Measurements from ENCODE around the gene PURB. TPM values are rescaled to one million over a fixed set of nuclear protein-coding genes. Genes with fewer than 3 reads are reported as not detected.
A peak's percentile ranks its signal among the peaks of the same experiment; 100 is the strongest.
"Not testable (repeated sequence)": the region's sequence is repeated elsewhere in the genome, so short reads cannot be mapped to it uniquely, and the experiment has no call there.

The PURB gene
- total and polyA plus RNA-seq, 5 experiments from 2014 or later, result 2.0 to 28.1 (median 3.2) TPM

- ATAC-seq (no peak), DNase-seq (no peak)
- Mint-ChIP-seq H3K9me3 (peaks cover 0 to 45% (median 2%) of the 10 kb centered on the region in 9 donors), H3K36me3 (peaks cover 0 to 4% (median 3%) of the 10 kb centered on the region in 3 donors), H3K4me1 (no peaks in the 10 kb centered on the region), H3K4me3 (no peak overlapping the region), H3K27ac (peak overlapping the region in 1 of 10 donors; percentile 47), H3K27me3 (no peaks in the 10 kb centered on the region)
- POLR2A ChIA-PET, result no interaction called here
Measured at GRCh38 chr7:44872787-44873186, 12.5 kb downstream of the PURB start.

- DNase-seq, ATAC-seq, POLR2A ChIA-PET, H3K36me3 Mint-ChIP-seq, H3K27ac Mint-ChIP-seq, H3K4me3 Mint-ChIP-seq, H3K4me1 Mint-ChIP-seq, H3K27me3 Mint-ChIP-seq: not testable (repeated sequence)
- H3K9me3 Mint-ChIP-seq, result peaks cover 0 to 39% (median 2%) of the 10 kb centered on the region in 9 donors
Measured at GRCh38 chr7:44871918-44872317, 13.4 kb downstream of the PURB start.

- H3K4me1 Mint-ChIP-seq, POLR2A ChIA-PET, H3K36me3 Mint-ChIP-seq, H3K27ac Mint-ChIP-seq, H3K4me3 Mint-ChIP-seq, H3K27me3 Mint-ChIP-seq, ATAC-seq, DNase-seq: not testable (repeated sequence)
- H3K9me3 Mint-ChIP-seq, result peaks cover 0 to 27% (median 2%) of the 10 kb centered on the region in 9 donors
Measured at GRCh38 chr7:44870780-44871179, 14.6 kb downstream of the PURB start.

- H3K9me3 Mint-ChIP-seq, result peaks cover 0 to 23% (median 2%) of the 10 kb centered on the region in 9 donors
- H3K27ac Mint-ChIP-seq, DNase-seq, H3K4me3 Mint-ChIP-seq, H3K4me1 Mint-ChIP-seq, H3K36me3 Mint-ChIP-seq, H3K27me3 Mint-ChIP-seq, ATAC-seq, POLR2A ChIA-PET: not testable (repeated sequence)
Measured at GRCh38 chr7:44870336-44870735, 15.0 kb downstream of the PURB start.

DNA sequence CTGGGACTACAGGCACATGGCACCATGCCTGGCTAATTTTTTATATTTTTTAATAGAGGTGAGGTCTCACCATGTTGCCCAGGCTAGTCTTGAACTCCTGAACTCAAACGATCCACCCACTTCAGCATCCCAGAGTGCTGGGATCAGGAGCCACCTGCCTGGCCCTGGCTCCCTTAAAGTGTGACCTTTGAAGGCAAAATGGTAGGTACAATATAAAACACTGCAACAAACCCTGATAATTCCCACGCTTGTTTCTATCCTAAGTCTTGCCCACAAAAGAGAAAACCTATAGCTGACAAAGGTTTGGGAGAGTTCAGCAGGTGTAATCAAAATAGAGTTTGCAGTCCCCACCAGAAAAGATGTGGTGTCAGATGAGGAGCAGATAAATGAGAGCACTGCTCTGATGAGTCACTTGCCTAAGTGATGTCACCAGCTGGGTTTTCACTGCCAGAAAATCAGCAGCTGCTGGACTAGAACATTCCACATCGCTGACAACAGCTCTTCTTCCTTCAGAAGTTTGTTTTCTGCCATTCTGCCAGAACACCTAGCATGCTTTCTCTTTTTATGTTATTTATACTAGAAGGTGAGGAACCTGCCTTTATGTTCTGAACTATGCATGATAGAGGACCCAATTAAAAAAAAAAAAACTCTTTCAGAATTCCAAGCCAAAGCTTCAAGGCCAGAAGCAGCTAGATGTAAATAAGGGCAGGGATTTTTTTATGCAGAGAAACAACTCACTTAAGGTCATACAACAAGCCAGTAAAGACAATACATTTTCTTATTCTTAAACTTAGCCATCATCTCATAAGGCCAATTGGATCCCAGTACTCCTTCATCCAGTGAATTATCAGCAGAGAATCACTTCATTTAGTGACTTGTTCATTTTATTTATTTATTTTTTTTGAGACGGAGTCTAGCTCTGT, 18.0 kb downstream of the PURB start:
- Mint-ChIP-seq H3K27me3 (peaks cover 0 to 5% (median 2%) of the 10 kb centered on the region in 5 donors), H3K27ac (no peak overlapping the region), H3K4me3 (no peak overlapping the region), H3K4me1 (peaks cover 0 to 5% (median 0%) of the 10 kb centered on the region in 4 donors), H3K9me3 (peaks cover 0 to 5% (median 2%) of the 10 kb centered on the region in 9 donors), H3K36me3 (peaks cover 0 to 4% (median 0%) of the 10 kb centered on the region in 3 donors)
- POLR2A ChIA-PET, result interaction anchor here (0.7 kb wide), 1 partner anchor 615 kb away, joined by 3 read pairs; no protein-coding TSS in a partner anchor
- ATAC-seq (no peak), DNase-seq (no peak)

- H3K9me3 Mint-ChIP-seq, ATAC-seq, H3K36me3 Mint-ChIP-seq, H3K27me3 Mint-ChIP-seq, H3K27ac Mint-ChIP-seq, H3K4me1 Mint-ChIP-seq, DNase-seq, H3K4me3 Mint-ChIP-seq: not testable (repeated sequence)
- POLR2A ChIA-PET, result interaction anchor here (1.2 kb wide), 1 partner anchor 14 kb away, joined by 4 read pairs; the partner anchor contains the start of gene H2AZ2
Measured at GRCh38 chr7:44861949-44862348, 23.4 kb downstream of the PURB start.

GRCh38 chr7:44858161-44858560, 27.2 kb downstream of the PURB start:
- peaks cover 0 to 5% (median 2%) of the 10 kb centered on the region in 5 donors for H3K27me3 Mint-ChIP-seq
- H3K4me1 Mint-ChIP-seq, result peaks cover 0 to 5% (median 2%) of the 10 kb centered on the region in 4 donors
- peak overlapping the region in 1 of 10 donors; percentile 56 for H3K27ac Mint-ChIP-seq
- no peaks in the 10 kb centered on the region for H3K36me3 Mint-ChIP-seq
- H3K4me3 Mint-ChIP-seq, result no peak overlapping the region
- DNase-seq (no peak), ATAC-seq (no peak)
- H3K9me3 Mint-ChIP-seq, result no peaks in the 10 kb centered on the region
- POLR2A ChIA-PET, result interaction anchor here (0.7 to 2.8 kb wide), 3 partner anchors 27 to 276 kb away, joined by 3 to 15 read pairs (median 8); partner anchors contain the start of gene PURB

GRCh38 chr7:44854644-44855364, 30.5 kb downstream of the PURB start:
- Mint-ChIP-seq H3K27ac (no peak overlapping the region), H3K9me3 (no peaks in the 10 kb centered on the region), H3K27me3 (no peaks in the 10 kb centered on the region), H3K4me3 (no peak overlapping the region), H3K36me3 (no peaks in the 10 kb centered on the region), H3K4me1 (peaks cover 0 to 5% (median 2%) of the 10 kb centered on the region in 4 donors)
- DNase-seq (no peak), ATAC-seq (no peak)
- POLR2A ChIA-PET, result interaction anchor here (1.3 kb wide), 1 partner anchor 30 kb away, joined by 7 read pairs; the partner anchor contains the start of gene PURB

DNA sequence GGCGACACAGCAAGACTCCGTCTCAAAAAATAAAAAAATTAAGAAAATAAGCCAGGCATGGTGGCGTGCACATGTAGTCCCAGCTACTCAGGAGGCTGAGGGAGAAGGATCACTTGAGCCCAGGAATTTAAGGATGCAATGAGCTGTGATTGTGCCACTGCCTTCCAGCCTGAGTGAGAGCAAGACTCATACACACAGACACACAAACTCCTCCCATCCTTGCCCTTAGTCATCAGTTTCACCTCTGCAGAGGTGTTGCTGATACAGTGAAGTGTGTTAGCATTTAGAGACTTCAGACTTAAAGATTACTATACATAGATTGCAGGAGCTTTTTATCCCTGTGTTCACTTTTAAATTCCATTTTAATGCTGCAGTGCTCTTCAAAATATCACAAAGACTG, 31.9 kb downstream of the PURB start:
- ATAC-seq (no peak), DNase-seq (no peak)
- POLR2A ChIA-PET, result interaction anchor here (0.6 to 0.7 kb wide), 2 partner anchors 102 to 151 kb away, joined by 3 to 4 read pairs; no protein-coding TSS in a partner anchor
- Mint-ChIP-seq H3K4me3 (no peak overlapping the region), H3K4me1 (peaks cover 2 to 8% (median 4%) of the 10 kb centered on the region in 4 donors), H3K27me3 (no peaks in the 10 kb centered on the region), H3K27ac (no peak overlapping the region), H3K36me3 (no peaks in the 10 kb centered on the region), H3K9me3 (no peaks in the 10 kb centered on the region)

GRCh38 chr7:44852590-44852989, 32.7 kb downstream of the PURB start:
- peaks cover 0 to 3% (median 0%) of the 10 kb centered on the region in 5 donors for H3K27me3 Mint-ChIP-seq
- POLR2A ChIA-PET, result interaction anchor here (0.5 kb wide), 1 partner anchor 182 kb away, joined by 4 read pairs; no protein-coding TSS in a partner anchor
- peaks cover 5 to 10% (median 7%) of the 10 kb centered on the region in 4 donors for H3K4me1 Mint-ChIP-seq
- DNase-seq (no peak), ATAC-seq (no peak)
- H3K9me3 Mint-ChIP-seq, result peaks cover 0 to 3% (median 0%) of the 10 kb centered on the region in 9 donors
- H3K27ac Mint-ChIP-seq, result no peak overlapping the region
- no peak overlapping the region for H3K4me3 Mint-ChIP-seq
- H3K36me3 Mint-ChIP-seq, result no peaks in the 10 kb centered on the region

GRCh38 chr7:44849885-44850544, 35.3 kb downstream of the PURB start:
- POLR2A ChIA-PET, result interaction anchor here (0.6 to 3.1 kb wide), 8 partner anchors 32 to 276 kb away, joined by 3 to 37 read pairs (median 4); partner anchors contain the start of genes DDX56, PURB, TBRG4 and TMED4
- H3K27ac Mint-ChIP-seq, result peak overlapping the region; percentile 31 to 98 (median 76)
- ATAC-seq (no peak), DNase-seq (no peak)
- H3K9me3 Mint-ChIP-seq, result peaks cover 0 to 5% (median 0%) of the 10 kb centered on the region in 9 donors
- H3K27me3 Mint-ChIP-seq, result peaks cover 0 to 3% (median 0%) of the 10 kb centered on the region in 5 donors
- H3K4me1 Mint-ChIP-seq, result peaks cover 14 to 32% (median 21%) of the 10 kb centered on the region in 4 donors
- peak overlapping the region in 9 of 10 donors; percentile 50 to 97 (median 89) for H3K4me3 Mint-ChIP-seq
- no peaks in the 10 kb centered on the region for H3K36me3 Mint-ChIP-seq

All from naive thymus-derived CD8-positive, alpha-beta T cell (primary cell).